HCT116 (cell line): Measurements from ENCODE around the gene CLC. TPM values are rescaled to one million over a fixed set of nuclear protein-coding genes. Genes with fewer than 3 reads are reported as not detected.
"Not testable (repeated sequence)": the region's sequence is repeated elsewhere in the genome, so short reads cannot be mapped to it uniquely, and the experiment has no call there.

Experiments
- ATAC-seq: fragments of 200-7000 bp; cut with Tn5 transposase; 2 replicates; pipeline ENCODE4 v1.9.1; 2020; ENCODE audit warnings: mild to moderate bottlenecking, moderate library complexity
- BruUV-seq: library from RNA; stranded (reverse); fragments of 400-500 nt; replicated peaks from 2 replicates; lab custom pipeline; 2021; lab: Mats Ljungman, UMichigan
- CTCF ChIA-PET: fragments of 300-600 bp; sonication (Branson Sonifier 250); formaldehyde crosslinking; loops from one replicate; lab custom pipeline; 2021; ENCODE audit warnings: antibody characterized with exemption; lab: Charles Lee
- POLR2A ChIA-PET: fragments of 300-600, 350-600 bp; sonication (Branson Sonifier 250); formaldehyde crosslinking; loops from one replicate; lab custom pipeline; 2021; ENCODE audit warnings: antibody characterized with exemption; lab: Charles Lee
- RAD21 ChIA-PET, 2 experiments: fragments of 300-600 bp; sonication (Branson Sonifier 250); formaldehyde crosslinking; loops; one replicate each; lab custom pipeline; 2023; ENCODE audit warnings: low total read pairs in 2 of 2; ENCODE audit not compliant: uncharacterized antibody in 2 of 2, unreplicated experiment in 2 of 2, low non-redundant PET in 1 of 2; lab: Charles Lee
- DNase-seq: peaks from one replicate; pipeline ENCODE4 v3.0.0-alpha.2; 2010; ENCODE audit warnings: low read depth, low spot score
- H2AFZ ChIP-seq: fragments of 200-600 bp; shearing (Covaris generic), sonication (generic); 2 replicates; pipeline ENCODE4 v1.6.1; 2017; ENCODE audit warnings: low read depth, mixed run types, mixed read lengths, antibody characterized with exemption, low read length; ENCODE audit not compliant: poor library complexity, severe bottlenecking
- H3K27ac ChIP-seq: 2 replicates; pipeline ENCODE4 v1.5.1; 2012; ENCODE audit warnings: low read depth, low read length
- H3K27me3 ChIP-seq: fragments of 200-600 bp; sonication (generic); 2 replicates; pipeline ENCODE4 v1.6.1; 2016; ENCODE audit warnings: mixed run types, low read length, mixed read lengths; ENCODE audit not compliant: insufficient read depth
- H3K36me3 ChIP-seq, 2 experiments: fragments of 200-500 bp in 1 of 2; fragments of 200-600 bp in 1 of 2; sonication (Bioruptor generic) in 1 of 2; sonication (generic) in 1 of 2; 2 replicates each; pipeline versions ENCODE4 v1.5.1 to v1.6.1; 2014 to 2016; ENCODE audit warnings: low read length in 2 of 2, inconsistent platforms in 1 of 2, mixed read lengths in 1 of 2, mixed run types in 1 of 2; ENCODE audit not compliant: insufficient read depth in 2 of 2, control insufficient read depth in 1 of 2
- H3K4me1 ChIP-seq, 2 experiments: fragments of 200-600 bp in 1 of 2; sonication (generic) in 1 of 2; 2 replicates each; pipeline versions ENCODE4 v1.5.1 to v1.6.1; 2012 to 2017; ENCODE audit warnings: low read length in 2 of 2, inconsistent platforms in 1 of 2, mild to moderate bottlenecking in 1 of 2, mixed read lengths in 1 of 2, mixed run types in 1 of 2, moderate library complexity in 1 of 2; ENCODE audit not compliant: insufficient read depth in 2 of 2, control insufficient read depth in 1 of 2
- H3K4me2 ChIP-seq: fragments of 200-600 bp; sonication (generic); 2 replicates; pipeline ENCODE4 v1.6.1; 2017; ENCODE audit warnings: mixed run types, low read length, mixed read lengths
- H3K4me3 ChIP-seq, 2 experiments: fragments of 200-600 bp in 1 of 2; sonication (generic) in 1 of 2; replicated peaks in 1 of 2; 2 replicates each; pipeline ENCODE4 v1.5.1; 2011 to 2016; ENCODE audit warnings: low read length in 2 of 2, control low read depth in 1 of 2, low read depth in 1 of 2, mild to moderate bottlenecking in 1 of 2, mixed read lengths in 1 of 2, mixed run types in 1 of 2
- H3K79me2 ChIP-seq: fragments of 200-600 bp; sonication (generic); 2 replicates; pipeline ENCODE4 v1.6.1; 2017; ENCODE audit warnings: mild to moderate bottlenecking, mixed run types, low read length, moderate library complexity, mixed read lengths; ENCODE audit not compliant: insufficient read depth
- H3K9ac ChIP-seq: fragments of 200-600 bp; sonication (generic); 2 replicates; pipeline ENCODE4 v1.6.1; 2016; ENCODE audit warnings: low read length, mixed read lengths
- H3K9me2 ChIP-seq: fragments of 200-600 bp; sonication (generic), shearing (Covaris generic); 2 replicates; pipeline ENCODE4 v1.6.1; 2017; ENCODE audit warnings: mixed run types, mild to moderate bottlenecking, moderate library complexity; ENCODE audit not compliant: insufficient read depth
- H3K9me3 ChIP-seq, 2 experiments: fragments of 200-500 bp in 1 of 2; fragments of 200-600 bp in 1 of 2; sonication (Bioruptor generic) in 1 of 2; sonication (generic) in 1 of 2; 2 replicates each; pipeline ENCODE4 v1.6.1; 2014 to 2017; ENCODE audit warnings: low read length in 2 of 2, mixed read lengths in 2 of 2, inconsistent platforms in 1 of 2, low read depth in 1 of 2, mild to moderate bottlenecking in 1 of 2, mixed run types in 1 of 2, moderate library complexity in 1 of 2; ENCODE audit not compliant: control insufficient read depth in 1 of 2, insufficient read depth in 1 of 2
- H4K20me1 ChIP-seq: fragments of 200-600 bp; sonication (generic), shearing (Covaris generic); 2 replicates; pipeline ENCODE4 v1.6.1; 2017; ENCODE audit warnings: mixed run types, mild to moderate bottlenecking, moderate library complexity; ENCODE audit not compliant: insufficient read depth
- CBX3 ChIP-seq: IDR thresholded peaks from 2 replicates; pipeline ENCODE4 v1.6.1; 2012; ENCODE audit warnings: low read depth
- CEBPB ChIP-seq: IDR thresholded peaks from 2 replicates; pipeline ENCODE4 v1.6.1; 2012; ENCODE audit warnings: low read depth
- FOSL1 ChIP-seq: IDR thresholded peaks from 2 replicates; pipeline ENCODE4 v1.6.1; 2012; ENCODE audit warnings: low read depth
- JUND ChIP-seq: IDR thresholded peaks from 2 replicates; pipeline ENCODE4 v1.6.1; 2012
- RAD21 ChIP-seq: IDR thresholded peaks from 2 replicates; pipeline ENCODE4 v1.6.1; 2012; ENCODE audit warnings: low read depth, mild to moderate bottlenecking
- SIN3A ChIP-seq: IDR thresholded peaks from 2 replicates; pipeline ENCODE4 v1.6.1; 2012; ENCODE audit warnings: low read depth
- SP1 ChIP-seq: IDR thresholded peaks from 2 replicates; pipeline ENCODE4 v1.6.1; 2012; ENCODE audit warnings: low read depth
- SRF ChIP-seq: IDR thresholded peaks from 2 replicates; pipeline ENCODE4 v1.6.1; 2012; ENCODE audit warnings: low read depth
- TCF7L2 ChIP-seq: IDR thresholded peaks from 2 replicates; pipeline ENCODE4 v1.7.0; 2011; ENCODE audit warnings: borderline replicate concordance, inconsistent platforms; ENCODE audit not compliant: insufficient read depth, insufficient read length; ENCODE audit errors: extremely low read depth
- ZFX ChIP-seq: fragments of 450-650 bp; IDR thresholded peaks from 2 replicates; pipeline ENCODE4 v1.6.1; 2017
- ZNF274 ChIP-seq: fragments of 200-500 bp; sonication (Bioruptor generic); IDR thresholded peaks from 2 replicates; pipeline ENCODE4 v1.6.1; 2014; ENCODE audit warnings: mild to moderate bottlenecking, low read depth, low read length, inconsistent platforms
- intact Hi-C: fragments of 100-400 bp; cut with micrococcal nuclease; formaldehyde crosslinking; loops from 2 replicates; pipeline ENCODE4 v1.10.0; 2022
- total RNA-seq: library from RNA; stranded (reverse); gene quantifications from one replicate; pipeline ENCODE4 v1.2.1, GENCODE V29; 2021; ENCODE audit not compliant: unreplicated experiment
- TF ChIP-seq, protein P1 (sequence below): IDR thresholded peaks from 2 replicates; pipeline ENCODE4 v1.6.1; 2012
- TF ChIP-seq, protein P2 (sequence below): IDR thresholded peaks from 2 replicates; pipeline ENCODE4 v1.6.1; 2011; ENCODE audit warnings: mild to moderate bottlenecking, low read length, moderate library complexity; ENCODE audit not compliant: insufficient replicate concordance; ENCODE audit errors: extremely low read depth
- TF ChIP-seq, protein P3 (sequence below): IDR thresholded peaks from 2 replicates; pipeline ENCODE4 v1.6.1; 2012
- TF ChIP-seq, protein P4 (sequence below), 3 experiments: fragments of 200-600 bp in 1 of 3; sonication (generic) in 1 of 3; IDR thresholded peaks in 2 of 3; conservative IDR thresholded peaks in 1 of 3; 2 replicates each; pipeline ENCODE4 v1.5.1; 2012 to 2017; ENCODE audit warnings: low read depth in 2 of 3, low read length in 2 of 3, antibody characterized with exemption in 1 of 3, borderline replicate concordance in 1 of 3, control low read depth in 1 of 3, mild to moderate bottlenecking in 1 of 3, mixed read lengths in 1 of 3, mixed run types in 1 of 3, moderate library complexity in 1 of 3; ENCODE audit not compliant: insufficient read depth in 1 of 3

Gene CLC
- total RNA-seq, 1 experiment from 2014 or later: not detected

DNA sequence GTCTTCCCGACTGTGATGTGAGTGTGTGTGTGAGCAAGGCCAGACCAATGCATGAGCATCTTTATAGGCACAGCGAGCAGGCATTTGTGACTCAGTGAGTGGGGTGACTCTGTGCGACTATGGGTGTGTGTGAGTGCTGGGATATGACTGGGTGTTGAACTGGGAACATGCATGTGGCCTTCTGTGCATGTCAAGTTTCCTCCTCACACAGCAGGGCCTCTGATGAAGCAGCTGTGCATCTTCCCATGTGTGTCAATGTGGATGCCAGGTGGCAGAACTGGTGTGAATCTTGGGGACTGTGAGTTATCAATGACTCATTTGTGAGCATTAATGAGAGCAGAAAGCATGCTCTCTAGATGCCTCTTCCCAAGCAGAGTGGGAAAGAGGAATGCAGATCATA lies 45.7 kb downstream of the CLC start:
- H3K27me3 ChIP-seq: peaks cover 73% of the 10 kb centered on the region
- H3K9ac ChIP-seq: no peak overlapping the region
- H4K20me1 ChIP-seq: no peaks in the 10 kb centered on the region
- H3K9me2 ChIP-seq: no peaks in the 10 kb centered on the region
- ChIA-PET RAD21 (no interaction called here), CTCF (no interaction called here), POLR2A (no interaction called here)
- TF ChIP-seq, protein P1, sequence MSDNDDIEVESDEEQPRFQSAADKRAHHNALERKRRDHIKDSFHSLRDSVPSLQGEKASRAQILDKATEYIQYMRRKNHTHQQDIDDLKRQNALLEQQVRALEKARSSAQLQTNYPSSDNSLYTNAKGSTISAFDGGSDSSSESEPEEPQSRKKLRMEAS: no peak
- TF ChIP-seq, protein P2, sequence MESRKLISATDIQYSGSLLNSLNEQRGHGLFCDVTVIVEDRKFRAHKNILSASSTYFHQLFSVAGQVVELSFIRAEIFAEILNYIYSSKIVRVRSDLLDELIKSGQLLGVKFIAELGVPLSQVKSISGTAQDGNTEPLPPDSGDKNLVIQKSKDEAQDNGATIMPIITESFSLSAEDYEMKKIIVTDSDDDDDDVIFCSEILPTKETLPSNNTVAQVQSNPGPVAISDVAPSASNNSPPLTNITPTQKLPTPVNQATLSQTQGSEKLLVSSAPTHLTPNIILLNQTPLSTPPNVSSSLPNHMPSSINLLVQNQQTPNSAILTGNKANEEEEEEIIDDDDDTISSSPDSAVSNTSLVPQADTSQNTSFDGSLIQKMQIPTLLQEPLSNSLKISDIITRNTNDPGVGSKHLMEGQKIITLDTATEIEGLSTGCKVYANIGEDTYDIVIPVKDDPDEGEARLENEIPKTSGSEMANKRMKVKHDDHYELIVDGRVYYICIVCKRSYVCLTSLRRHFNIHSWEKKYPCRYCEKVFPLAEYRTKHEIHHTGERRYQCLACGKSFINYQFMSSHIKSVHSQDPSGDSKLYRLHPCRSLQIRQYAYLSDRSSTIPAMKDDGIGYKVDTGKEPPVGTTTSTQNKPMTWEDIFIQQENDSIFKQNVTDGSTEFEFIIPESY: no peak
- TF ChIP-seq ZFX: no peak
- TF ChIP-seq, protein P3, sequence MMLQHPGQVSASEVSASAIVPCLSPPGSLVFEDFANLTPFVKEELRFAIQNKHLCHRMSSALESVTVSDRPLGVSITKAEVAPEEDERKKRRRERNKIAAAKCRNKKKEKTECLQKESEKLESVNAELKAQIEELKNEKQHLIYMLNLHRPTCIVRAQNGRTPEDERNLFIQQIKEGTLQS: no peak
- no peak for TF ChIP-seq SIN3A
- TF ChIP-seq JUND: no peak
- no peak for TF ChIP-seq TCF7L2
- no peak for TF ChIP-seq CBX3
- TF ChIP-seq RAD21: no peak
- no peak for TF ChIP-seq CEBPB
- no peak for TF ChIP-seq SRF
- TF ChIP-seq, protein P4, sequence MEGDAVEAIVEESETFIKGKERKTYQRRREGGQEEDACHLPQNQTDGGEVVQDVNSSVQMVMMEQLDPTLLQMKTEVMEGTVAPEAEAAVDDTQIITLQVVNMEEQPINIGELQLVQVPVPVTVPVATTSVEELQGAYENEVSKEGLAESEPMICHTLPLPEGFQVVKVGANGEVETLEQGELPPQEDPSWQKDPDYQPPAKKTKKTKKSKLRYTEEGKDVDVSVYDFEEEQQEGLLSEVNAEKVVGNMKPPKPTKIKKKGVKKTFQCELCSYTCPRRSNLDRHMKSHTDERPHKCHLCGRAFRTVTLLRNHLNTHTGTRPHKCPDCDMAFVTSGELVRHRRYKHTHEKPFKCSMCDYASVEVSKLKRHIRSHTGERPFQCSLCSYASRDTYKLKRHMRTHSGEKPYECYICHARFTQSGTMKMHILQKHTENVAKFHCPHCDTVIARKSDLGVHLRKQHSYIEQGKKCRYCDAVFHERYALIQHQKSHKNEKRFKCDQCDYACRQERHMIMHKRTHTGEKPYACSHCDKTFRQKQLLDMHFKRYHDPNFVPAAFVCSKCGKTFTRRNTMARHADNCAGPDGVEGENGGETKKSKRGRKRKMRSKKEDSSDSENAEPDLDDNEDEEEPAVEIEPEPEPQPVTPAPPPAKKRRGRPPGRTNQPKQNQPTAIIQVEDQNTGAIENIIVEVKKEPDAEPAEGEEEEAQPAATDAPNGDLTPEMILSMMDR (IDR thresholded peaks at IDR 0.05 in 2 of 3, conservative IDR thresholded peaks at IDR 0.05 in 1 of 3; ENCODE audit: borderline replicate concordance in 1 of 3, insufficient read depth in 1 of 3, low read depth in 2 of 3, low read length in 2 of 3): no peak
- TF ChIP-seq ZNF274: no peak
- no peak for TF ChIP-seq FOSL1
- TF ChIP-seq SP1: no peak
- H3K9me3 ChIP-seq: no peaks in the 10 kb centered on the region
- no peak overlapping the region for H3K4me3 ChIP-seq
- DNase-seq (no peak), ATAC-seq (no peak)
- H3K4me2 ChIP-seq: no peak overlapping the region
- intact Hi-C loops: no loop called here
- H3K4me1 ChIP-seq: no peaks in the 10 kb centered on the region
- no peak overlapping the region for H2AFZ ChIP-seq
- H3K79me2 ChIP-seq: no peaks in the 10 kb centered on the region
- H3K36me3 ChIP-seq: no peaks in the 10 kb centered on the region
- BruUV-seq: no TSS peak
- no peak overlapping the region for H3K27ac ChIP-seq

DNA sequence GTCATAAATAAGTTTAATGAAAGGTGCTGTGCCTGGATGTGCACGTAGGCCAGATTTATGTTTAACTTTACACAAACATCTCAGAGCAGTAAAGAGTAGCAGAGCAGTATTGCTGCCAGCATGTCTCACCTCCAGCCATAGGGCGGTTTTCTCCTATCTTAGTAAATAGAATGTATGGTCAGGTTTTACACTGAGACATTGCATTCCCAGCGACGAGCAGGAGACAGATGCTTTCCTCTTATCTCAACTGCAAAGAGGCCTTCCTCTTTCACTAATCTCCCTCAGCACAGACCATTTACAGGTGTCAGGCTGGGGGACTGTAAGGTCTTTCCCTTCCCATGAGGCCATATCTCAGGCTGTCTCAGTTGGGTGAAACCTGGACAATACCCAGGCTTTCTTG lies 49.2 kb downstream of the CLC start:
- H2AFZ ChIP-seq, H3K27ac ChIP-seq, intact Hi-C loops, H3K79me2 ChIP-seq, H3K4me2 ChIP-seq, POLR2A ChIA-PET, H3K9me3 ChIP-seq, H4K20me1 ChIP-seq, ATAC-seq, BruUV-seq, H3K4me1 ChIP-seq, RAD21 ChIA-PET, CTCF ChIA-PET, H3K9me2 ChIP-seq, H3K36me3 ChIP-seq, DNase-seq, H3K9ac ChIP-seq, H3K4me3 ChIP-seq: not testable (repeated sequence)
- H3K27me3 ChIP-seq: peaks cover 53% of the 10 kb centered on the region
